Uterus (tissue), 4 donors: ENCODE data around the gene SPIRE2. TPM values are rescaled to one million over a fixed set of nuclear protein-coding genes. Genes with fewer than 3 reads are reported as not detected.

Source experiments
- DNase-seq, 2 donors: peaks; one replicate each; pipeline ENCODE4 v3.0.0-alpha.2; 2019 to 2020
- H3K27ac ChIP-seq, 2 donors: fragments of 200-600 bp; sonication (generic); 1 replicate in 1 of 2; 2 replicates in 1 of 2; pipeline ENCODE4 v1.5.1; 2016 to 2018
- H3K27me3 ChIP-seq, 2 donors: fragments of 200-600 bp; sonication (generic); one replicate each; pipeline ENCODE4 v1.5.1; 2018 to 2019; ENCODE audit warnings: control low read depth in 1 of 2
- H3K36me3 ChIP-seq, 2 donors: fragments of 200-600 bp; sonication (generic); one replicate each; pipeline ENCODE4 v1.5.1; 2019; ENCODE audit warnings: control low read depth in 1 of 2
- H3K4me1 ChIP-seq, 2 donors: fragments of 200-600 bp; sonication (generic); one replicate each; pipeline ENCODE4 v1.5.1; 2018 to 2019; ENCODE audit warnings: control low read depth in 1 of 2
- H3K4me3 ChIP-seq, 2 donors: fragments of 200-600 bp; sonication (generic); 1 replicate in 1 of 2; 2 replicates in 1 of 2; pipeline ENCODE4 v1.5.1; 2018 to 2019; ENCODE audit warnings: mild to moderate bottlenecking in 1 of 2
- H3K9me3 ChIP-seq, 2 donors: fragments of 200-600 bp; sonication (generic); one replicate each; pipeline ENCODE4 v1.5.1; 2019; ENCODE audit warnings: control low read depth in 1 of 2
- CTCF ChIP-seq, 4 experiments: fragments of 200-600 bp in 2 of 4; fragments of 450-650 bp in 2 of 4; sonication (generic) in 2 of 4; IDR thresholded peaks; one replicate each; pipeline ENCODE4 v1.5.1; 2016 to 2019; ENCODE audit warnings: antibody characterized with exemption in 4 of 4, mild to moderate bottlenecking in 2 of 4, moderate library complexity in 1 of 4
- POLR2A ChIP-seq, 2 donors: fragments of 450-650 bp; IDR thresholded peaks; one replicate each; pipeline ENCODE4 v1.6.1; 2016; ENCODE audit warnings: antibody characterized with exemption in 2 of 2, mild to moderate bottlenecking in 1 of 2, moderate library complexity in 1 of 2
- intact Hi-C: fragments of 100-400 bp; cut with DNase I; formaldehyde crosslinking; loops from one replicate; pipeline ENCODE4 v1.15.1; 2023; ENCODE audit warnings: low total_unique reads
- total RNA-seq, 4 donors: library from RNA; depleted of rRNA in 3 of 4; stranded (reverse); fragments of >200 nt in 3 of 4; gene quantifications; one replicate each; pipeline versions ENCODE4 v1.1.0 to v1.2.4, GENCODE V29; 2014 to 2023
- donor health status: DM: yes; HTN: yes; CAD: no.

Gene SPIRE2
- total RNA-seq, 4 donors from 2014 or later: 1.2 to 7.5 (median 3.3) TPM

- intact Hi-C loops: no loop called here
- no peaks in the 10 kb centered on the region for H3K27me3 ChIP-seq
Observed at GRCh38 chr16:89844739-89845339, 16.6 kb downstream of the SPIRE2 start.

GRCh38 chr16:89845417-89845816 lies 17.1 kb downstream of the SPIRE2 start:
- Histone ChIP-seq H3K27ac (no peak overlapping the region), H3K4me3 (no peak overlapping the region)

More at GRCh38 chr16:89844739-89845339, 16.6 kb downstream of the SPIRE2 start:
- DNase-seq: no peak
- H3K9me3 ChIP-seq: no peaks in the 10 kb centered on the region
- H3K4me1 ChIP-seq: no peaks in the 10 kb centered on the region
- no peak for TF ChIP-seq POLR2A (IDR thresholded peaks at IDR 0.05)
- no peak for TF ChIP-seq CTCF (IDR thresholded peaks at IDR 0.05)
- H3K27ac ChIP-seq: no peak overlapping the region
- no peaks in the 10 kb centered on the region for H3K36me3 ChIP-seq
- H3K4me3 ChIP-seq: no peak overlapping the region

GRCh38 chr16:89847051-89847939 lies 19.0 kb downstream of the SPIRE2 start:
- no peaks in the 10 kb centered on the region for H3K9me3 ChIP-seq
- H3K4me3 ChIP-seq: no peak overlapping the region
- no peaks in the 10 kb centered on the region for H3K27me3 ChIP-seq
- TF ChIP-seq CTCF (IDR thresholded peaks at IDR 0.05): no peak
- TF ChIP-seq POLR2A (IDR thresholded peaks at IDR 0.05): no peak
- no peak overlapping the region for H3K27ac ChIP-seq
- H3K36me3 ChIP-seq: no peaks in the 10 kb centered on the region
- no peak for DNase-seq
- no peaks in the 10 kb centered on the region for H3K4me1 ChIP-seq
- intact Hi-C loops: no loop called here

More at GRCh38 chr16:89845417-89845816, 17.1 kb downstream of the SPIRE2 start:
- no peak for TF ChIP-seq CTCF (IDR thresholded peaks at IDR 0.05)
- TF ChIP-seq POLR2A (IDR thresholded peaks at IDR 0.05): no peak
- no peaks in the 10 kb centered on the region for H3K9me3 ChIP-seq
- no peaks in the 10 kb centered on the region for H3K27me3 ChIP-seq
- no peaks in the 10 kb centered on the region for H3K36me3 ChIP-seq
- no peaks in the 10 kb centered on the region for H3K4me1 ChIP-seq
- no peak for DNase-seq
- intact Hi-C loops: no loop called here

GRCh38 chr16:89847940-89848297 lies 19.6 kb downstream of the SPIRE2 start:
- TF ChIP-seq CTCF (IDR thresholded peaks at IDR 0.05) (no peak), POLR2A (IDR thresholded peaks at IDR 0.05) (no peak)
- Histone ChIP-seq H3K36me3 (no peaks in the 10 kb centered on the region), H3K9me3 (no peaks in the 10 kb centered on the region), H3K4me3 (no peak overlapping the region), H3K4me1 (no peaks in the 10 kb centered on the region), H3K27ac (no peak overlapping the region), H3K27me3 (no peaks in the 10 kb centered on the region)
- DNase-seq: no peak
- intact Hi-C loops: no loop called here

GRCh38 chr16:89848974-89849373 lies 20.7 kb downstream of the SPIRE2 start:
- Histone ChIP-seq H3K36me3 (no peaks in the 10 kb centered on the region), H3K27ac (no peak overlapping the region), H3K9me3 (no peaks in the 10 kb centered on the region), H3K27me3 (no peaks in the 10 kb centered on the region), H3K4me3 (no peak overlapping the region), H3K4me1 (no peaks in the 10 kb centered on the region)
- TF ChIP-seq POLR2A (IDR thresholded peaks at IDR 0.05) (no peak), CTCF (IDR thresholded peaks at IDR 0.05) (no peak)
- intact Hi-C loops: no loop called here
- no peak for DNase-seq
